ENCODE measurements around the gene NCK2.

GRCh38 chr2:105718846-105719481 is 25.7 kb upstream of the NCK2 start:
- TF ChIP-seq ARNT (IDR thresholded peaks at IDR 0.05) (no peak), ELF4 (IDR thresholded peaks at IDR 0.05) (no peak), TARDBP (IDR thresholded peaks at IDR 0.05) (no peak), BHLHE40 (IDR thresholded peaks at IDR 0.05; ENCODE audit: borderline replicate concordance) (no peak)

All from HEK293T (cell line).